Frontal cortex (tissue), 4 donors: ENCODE data around the gene PDCD1LG2. TPM values are rescaled to one million over a fixed set of nuclear protein-coding genes. Genes with fewer than 3 reads are reported as not detected.

Experiments
- DNase-seq, 2 donors: peaks; one replicate each; pipeline ENCODE4 v3.0.0; 2012; ENCODE audit warnings: low spot score in 2 of 2
- FAIRE-seq: peaks from 2 replicates; lab custom pipeline; 2012; peaks lifted over from hg19 to GRCh38; lab: Jason Lieb, UNC
- total RNA-seq: library from RNA; depleted of rRNA; stranded (reverse); fragments of >200 nt; gene quantifications from one replicate; pipeline ENCODE4 v1.2.3, GENCODE V29; 2014
- donor health status: control.
- donor health status: control.
- donor health status: control.

The PDCD1LG2 gene
- total RNA-seq, 1 donor from 2014 or later: 0.41 TPM

DNA sequence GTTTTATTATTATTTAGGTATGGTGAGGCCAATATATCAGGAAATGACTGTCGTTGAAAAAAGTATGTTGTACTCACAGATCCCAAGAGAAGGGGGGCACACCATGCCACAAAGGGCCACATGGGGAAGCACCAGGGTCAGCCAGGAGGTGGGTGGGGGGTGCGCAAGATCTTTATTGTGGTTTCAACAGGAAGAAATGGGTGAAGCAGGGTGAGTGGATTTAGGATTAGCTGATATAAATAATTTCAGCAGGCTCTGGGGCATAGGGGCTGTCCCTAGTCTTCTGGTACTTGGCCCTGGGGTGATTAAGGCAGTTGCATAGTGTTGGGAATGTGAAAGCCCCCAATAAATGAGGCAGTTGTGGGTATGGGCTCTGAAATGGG is 8.6 kb downstream of the PDCD1LG2 start:
- DNase-seq (no peak), FAIRE-seq (no peak)

DNA sequence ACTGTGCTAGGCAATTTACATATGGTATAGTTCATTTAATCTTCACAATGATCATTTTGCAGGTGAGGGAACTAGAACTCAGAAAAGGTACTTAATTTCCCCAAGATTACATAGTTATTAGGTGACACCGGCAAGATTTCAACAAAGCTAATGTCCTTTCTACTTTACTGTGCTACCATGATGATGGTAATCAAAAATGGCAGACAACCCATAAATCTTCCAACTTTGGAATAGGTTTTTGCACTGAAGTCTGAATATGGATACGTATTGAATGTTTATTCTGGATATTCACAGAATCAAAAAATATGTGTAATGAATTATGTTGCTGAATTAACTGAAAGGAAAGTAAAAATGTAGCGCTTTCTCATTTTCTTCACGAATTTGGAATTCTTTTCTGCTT is 13.8 kb downstream of the PDCD1LG2 start:
- DNase-seq (no peak), FAIRE-seq (no peak)

- no peak for FAIRE-seq
- no peak for DNase-seq
These were observed 19.4 kb downstream of the PDCD1LG2 start for GRCh38 chr9:5529683-5530221.

GRCh38 chr9:5531101-5531882 is 21.0 kb downstream of the PDCD1LG2 start:
- FAIRE-seq (no peak), DNase-seq (no peak)

GRCh38 chr9:5532306-5532705 is 22.0 kb downstream of the PDCD1LG2 start:
- FAIRE-seq: no peak

GRCh38 chr9:5532790-5533189 is 22.5 kb downstream of the PDCD1LG2 start:
- DNase-seq: no peak
- FAIRE-seq: no peak

More at GRCh38 chr9:5532306-5532705, 22.0 kb downstream of the PDCD1LG2 start:
- DNase-seq: no peak

DNA sequence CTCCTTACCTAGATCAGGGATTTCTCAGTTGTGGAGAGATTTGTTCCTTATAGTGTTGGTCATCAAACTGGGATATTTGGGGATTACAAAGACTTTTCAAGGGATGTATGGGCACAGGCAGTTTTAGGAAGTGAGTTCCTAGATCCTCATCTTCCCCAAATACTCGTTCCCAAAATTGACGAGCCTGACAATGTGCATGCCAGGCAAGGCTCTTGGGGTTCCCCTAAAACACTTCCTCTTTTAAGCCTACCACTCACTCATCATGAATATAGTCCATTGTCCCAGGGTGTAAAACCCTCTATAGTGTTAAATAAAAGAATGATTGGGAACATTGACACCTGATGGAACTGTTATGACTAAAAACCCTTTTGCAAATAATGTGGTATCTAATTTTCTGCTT is 26.4 kb downstream of the PDCD1LG2 start:
- no peak for FAIRE-seq
- DNase-seq: peak in 1 of 2 donors; percentile 7

DNA sequence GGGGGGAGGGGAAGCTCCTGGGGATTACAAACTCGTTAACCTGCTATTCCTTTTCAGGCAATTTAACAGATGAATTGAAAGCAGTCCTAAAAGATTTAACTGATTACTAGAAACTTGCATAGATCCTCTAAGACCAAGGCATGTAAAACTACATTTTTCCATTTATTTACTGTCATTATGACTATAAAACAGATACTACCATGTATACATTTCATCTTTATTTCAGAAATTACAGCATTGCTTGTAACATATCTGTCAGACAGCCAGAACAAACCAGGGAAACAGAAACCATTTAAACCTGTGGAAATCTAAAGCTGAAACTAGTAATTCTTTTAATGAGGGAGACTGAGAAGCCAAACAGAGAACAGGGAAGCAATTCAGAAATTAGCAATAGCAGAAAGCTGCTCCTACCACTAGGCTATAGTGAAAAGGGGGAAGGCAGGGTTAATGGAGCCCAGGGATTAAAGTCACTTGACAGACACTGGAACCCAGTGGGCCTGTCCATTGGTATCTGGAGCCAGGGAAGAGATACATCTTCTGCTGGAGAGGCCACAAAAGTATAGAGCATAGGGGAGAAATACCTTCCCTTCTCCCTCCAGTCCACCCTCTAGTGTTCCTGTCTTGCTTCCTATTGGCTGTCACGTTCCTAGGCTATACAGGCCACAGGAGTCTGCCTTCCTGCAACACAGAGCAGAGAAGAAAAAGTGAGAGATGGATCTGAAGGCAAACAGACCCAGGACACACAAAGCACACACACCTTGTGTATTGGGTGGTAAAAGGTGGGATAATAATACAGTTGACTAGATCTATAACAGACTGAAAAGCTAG is 33.8 kb downstream of the PDCD1LG2 start:
- no peak for FAIRE-seq
- DNase-seq: no peak

DNA sequence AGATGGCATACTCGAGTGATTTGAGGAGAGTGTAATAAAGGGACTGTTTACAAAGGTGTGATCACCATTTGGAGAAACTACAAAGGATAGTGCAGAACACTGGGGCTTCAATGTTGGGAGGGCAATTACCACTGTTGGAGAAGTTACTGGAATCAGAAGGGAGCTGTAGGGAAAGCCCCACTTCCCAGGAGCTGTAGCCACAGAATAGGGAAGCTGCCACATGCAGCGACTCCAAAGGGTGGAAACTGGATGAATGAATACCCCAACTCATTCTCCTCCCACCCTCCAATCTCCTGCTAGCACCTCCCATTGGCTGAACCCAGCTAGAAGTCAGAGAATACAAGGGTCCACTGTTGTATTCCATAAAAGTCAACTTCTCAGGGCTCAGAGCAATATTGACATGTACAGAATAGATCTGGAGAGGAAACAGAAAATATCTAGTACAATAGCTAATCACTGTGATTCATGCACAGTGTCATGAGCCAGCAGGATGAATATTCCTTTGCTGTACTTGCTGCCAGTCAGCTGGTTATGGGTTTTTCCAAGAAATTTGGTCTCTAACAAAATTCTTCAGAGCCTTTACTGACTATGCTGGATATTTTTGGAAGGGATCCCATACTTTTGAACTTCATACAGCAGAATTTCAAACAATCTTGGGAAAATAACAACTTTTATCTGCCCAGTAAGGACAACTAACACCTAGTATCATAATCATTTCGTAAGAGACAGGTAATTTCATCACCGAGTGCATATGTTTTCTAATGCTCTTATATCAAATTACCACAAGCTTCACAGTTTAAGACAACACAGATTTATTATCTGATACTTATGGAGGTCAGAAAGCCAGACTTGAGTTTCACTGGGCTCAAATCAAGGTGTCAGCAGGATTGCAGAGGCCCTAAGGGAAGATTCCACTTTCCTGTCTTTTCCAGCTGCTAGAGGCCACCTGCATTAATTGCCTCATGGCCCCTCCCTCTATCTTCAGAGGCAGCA is 39.6 kb downstream of the PDCD1LG2 start:
- FAIRE-seq (no peak), DNase-seq (no peak)

DNA sequence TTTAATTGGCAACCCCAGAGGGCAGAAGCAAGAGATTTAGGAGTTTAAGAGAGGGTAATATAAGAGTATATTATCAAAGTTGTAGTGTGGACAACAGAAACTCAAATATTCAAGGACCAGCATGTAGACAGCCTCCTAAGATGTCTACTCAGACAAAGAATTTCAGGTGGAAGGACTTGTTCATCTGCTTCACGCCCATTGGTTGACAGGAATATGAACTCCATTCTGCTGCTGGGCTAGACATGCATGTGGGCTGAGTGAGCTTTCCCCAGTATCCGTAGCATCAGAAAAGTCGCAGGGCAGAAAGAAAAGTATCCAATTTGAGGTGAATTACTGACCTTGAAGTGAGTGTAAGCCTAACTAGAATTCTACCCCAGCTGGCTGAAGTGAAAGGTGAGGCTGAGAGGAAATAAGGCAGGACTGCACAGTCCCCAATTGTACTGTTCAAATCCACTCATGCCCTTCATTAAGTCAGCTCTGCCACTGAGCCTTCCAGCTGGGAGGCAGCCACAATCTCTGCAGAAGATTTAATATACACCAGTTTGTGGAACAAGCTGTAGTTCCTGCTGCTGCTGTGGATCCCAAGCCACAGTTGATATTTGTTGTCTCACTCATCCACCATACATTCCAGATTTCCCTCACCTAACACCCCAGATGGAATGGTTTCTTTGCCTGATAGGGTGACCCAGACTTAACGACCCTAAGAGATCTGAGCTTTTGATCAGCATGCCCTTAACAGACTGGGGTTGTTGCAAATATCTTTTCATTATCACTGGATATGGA is 41.2 kb downstream of the PDCD1LG2 start:
- no peak for FAIRE-seq
- DNase-seq: no peak

- FAIRE-seq: no peak
- DNase-seq: no peak
These were observed 42.0 kb downstream of the PDCD1LG2 start for GRCh38 chr9:5552301-5552700.

GRCh38 chr9:5553211-5553610 is 42.9 kb downstream of the PDCD1LG2 start:
- FAIRE-seq (no peak), DNase-seq (no peak)

GRCh38 chr9:5554254-5554653 is 43.9 kb downstream of the PDCD1LG2 start:
- DNase-seq: no peak

DNA sequence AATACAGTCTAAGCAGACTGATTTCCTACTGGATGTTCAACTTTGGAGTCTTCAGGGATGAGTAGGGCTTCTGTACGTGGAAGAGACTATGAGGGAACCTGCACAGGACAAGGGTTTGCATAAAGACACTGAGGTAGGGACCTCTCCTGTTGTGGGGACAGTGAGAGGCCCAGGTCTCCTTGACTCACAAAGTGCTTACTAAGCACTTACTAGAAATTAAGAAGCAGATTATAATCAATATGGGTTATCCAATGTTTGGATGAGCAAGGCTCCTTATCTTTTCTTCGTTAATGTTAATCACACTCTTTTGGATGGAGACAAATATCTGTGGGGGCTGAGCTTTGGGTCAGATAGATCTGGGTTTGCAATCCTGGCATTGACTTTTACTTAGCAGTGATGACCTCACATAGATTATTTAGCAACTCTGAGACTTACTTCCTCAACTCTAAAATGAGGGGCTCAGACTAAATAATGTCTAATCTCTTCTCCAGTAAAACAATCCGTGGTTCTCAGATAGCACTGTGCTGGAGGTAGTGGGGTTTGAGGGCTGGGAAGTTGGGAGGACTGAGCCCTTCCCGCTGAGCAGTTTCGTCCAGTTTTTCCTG is 45.9 kb downstream of the PDCD1LG2 start:
- FAIRE-seq (no peak), DNase-seq (no peak)

More at GRCh38 chr9:5554254-5554653, 43.9 kb downstream of the PDCD1LG2 start:
- no peak for FAIRE-seq

DNA sequence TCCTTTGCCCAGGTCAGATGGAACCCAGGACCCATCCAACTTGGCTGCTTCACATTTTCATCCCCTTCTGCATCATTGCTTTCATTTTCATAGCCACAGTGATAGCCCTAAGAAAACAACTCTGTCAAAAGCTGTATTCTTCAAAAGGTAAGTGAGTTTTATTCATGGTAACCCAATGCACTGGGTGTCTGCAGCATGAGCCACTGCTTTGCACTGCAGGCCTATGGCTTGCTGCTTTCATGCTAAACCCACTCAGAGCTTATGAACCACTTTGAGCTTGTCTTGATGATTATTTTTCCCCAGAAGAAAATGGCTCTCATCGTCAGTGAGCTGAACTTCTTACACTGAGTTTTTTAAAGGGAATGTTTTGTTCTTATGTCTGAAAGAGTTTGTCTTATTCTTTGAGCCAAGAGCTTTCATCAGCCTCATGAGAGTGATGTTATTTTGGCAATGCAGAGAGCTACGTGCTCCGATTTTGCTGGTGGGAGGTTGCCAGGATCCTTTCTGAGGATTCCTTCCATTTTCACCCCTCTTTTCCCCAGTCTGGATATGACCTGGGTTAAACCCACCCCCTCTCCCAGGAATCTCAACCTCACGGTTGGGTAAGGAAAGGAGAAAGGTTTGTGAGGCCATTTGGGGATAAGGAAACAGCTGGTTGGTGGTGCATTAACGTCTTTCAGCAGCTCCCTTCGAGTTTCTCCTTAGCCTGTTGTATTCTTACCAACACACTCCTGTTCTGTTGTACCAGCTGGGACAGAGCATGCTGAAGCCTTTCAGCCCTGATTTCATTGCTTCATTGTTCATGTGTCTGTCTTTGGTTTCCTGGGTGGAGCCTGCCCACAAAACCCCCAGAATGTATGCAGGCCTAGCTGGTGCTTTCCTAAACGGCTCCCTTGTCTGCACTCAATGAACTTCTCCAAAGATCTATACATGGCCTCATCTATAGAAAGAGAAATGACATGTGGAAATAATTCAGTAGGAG is 47.6 kb downstream of the PDCD1LG2 start:
- peak in 1 of 2 donors; percentile 7 for DNase-seq
- FAIRE-seq: no peak

DNA sequence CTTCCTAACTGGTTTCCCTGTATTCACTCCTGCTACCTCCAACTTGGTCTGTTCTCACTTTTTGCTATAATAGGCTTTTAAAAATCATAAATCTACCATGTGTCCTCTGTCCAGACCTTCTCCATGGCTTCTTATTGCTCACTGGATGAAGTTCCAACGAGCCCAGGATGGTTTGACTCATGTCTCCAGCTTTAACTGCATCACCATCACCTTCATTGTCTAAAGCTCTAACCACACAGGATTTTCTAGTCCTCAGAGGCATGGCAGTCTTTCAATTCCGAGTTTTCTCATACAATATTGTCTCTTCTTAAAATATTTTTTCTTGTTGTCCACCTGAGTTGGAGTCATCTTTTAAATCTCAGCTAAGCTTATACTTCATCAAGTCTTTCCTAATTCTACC is 49.3 kb downstream of the PDCD1LG2 start:
- FAIRE-seq (no peak), DNase-seq (no peak)

DNA sequence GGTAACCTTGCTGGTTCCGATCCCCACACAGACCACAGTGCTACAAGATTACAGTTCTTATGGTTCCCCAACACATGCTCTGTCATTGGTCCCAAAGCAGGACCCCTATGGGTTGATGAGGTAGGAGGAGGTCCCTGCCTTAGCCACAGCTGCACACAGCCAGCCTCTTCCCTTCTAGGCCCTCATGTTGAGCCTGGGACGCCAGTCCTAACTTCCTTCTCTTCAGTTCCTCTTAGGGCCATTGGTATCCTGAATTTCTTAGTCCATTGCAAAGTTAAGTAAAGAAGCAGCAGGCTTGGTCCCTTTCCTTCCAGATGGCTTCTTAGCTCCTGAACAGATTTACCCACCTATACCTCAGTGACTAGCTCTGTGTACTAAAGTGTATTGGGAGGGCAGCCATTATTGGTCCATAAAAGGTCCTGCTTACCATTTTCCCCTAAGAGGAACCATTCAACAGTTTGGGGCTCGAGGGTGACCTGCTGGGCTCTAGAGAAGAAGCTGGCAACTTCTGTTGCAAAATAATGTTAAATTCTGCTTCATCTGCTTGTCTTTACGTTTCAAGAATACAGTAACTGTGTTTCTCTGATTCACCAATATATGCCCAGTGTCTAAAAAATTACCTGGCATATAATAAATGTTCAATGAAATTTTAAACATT is 50.2 kb downstream of the PDCD1LG2 start:
- FAIRE-seq: no peak
- DNase-seq: no peak
